NCI-H1436 treated with DMSO at 0.1 percent for 48 hours (cell line): ENCODE data around the gene SPTLC1.
"Not testable (repeated sequence)": the region's sequence is repeated elsewhere in the genome, so short reads cannot be mapped to it uniquely, and the experiment has no call there.

Experiments used
- DNase-seq: peaks from one replicate; lab custom pipeline; 2025; lab: John Stamatoyannopoulos, UW

Gene SPTLC1

GRCh38 chr9:92140074-92140753, 25.0 kb upstream of the SPTLC1 start:
- no peak for DNase-seq

- DNase-seq: not testable (repeated sequence)
These were observed 23.8 kb upstream of the SPTLC1 start for GRCh38 chr9:92138960-92139540.

DNA sequence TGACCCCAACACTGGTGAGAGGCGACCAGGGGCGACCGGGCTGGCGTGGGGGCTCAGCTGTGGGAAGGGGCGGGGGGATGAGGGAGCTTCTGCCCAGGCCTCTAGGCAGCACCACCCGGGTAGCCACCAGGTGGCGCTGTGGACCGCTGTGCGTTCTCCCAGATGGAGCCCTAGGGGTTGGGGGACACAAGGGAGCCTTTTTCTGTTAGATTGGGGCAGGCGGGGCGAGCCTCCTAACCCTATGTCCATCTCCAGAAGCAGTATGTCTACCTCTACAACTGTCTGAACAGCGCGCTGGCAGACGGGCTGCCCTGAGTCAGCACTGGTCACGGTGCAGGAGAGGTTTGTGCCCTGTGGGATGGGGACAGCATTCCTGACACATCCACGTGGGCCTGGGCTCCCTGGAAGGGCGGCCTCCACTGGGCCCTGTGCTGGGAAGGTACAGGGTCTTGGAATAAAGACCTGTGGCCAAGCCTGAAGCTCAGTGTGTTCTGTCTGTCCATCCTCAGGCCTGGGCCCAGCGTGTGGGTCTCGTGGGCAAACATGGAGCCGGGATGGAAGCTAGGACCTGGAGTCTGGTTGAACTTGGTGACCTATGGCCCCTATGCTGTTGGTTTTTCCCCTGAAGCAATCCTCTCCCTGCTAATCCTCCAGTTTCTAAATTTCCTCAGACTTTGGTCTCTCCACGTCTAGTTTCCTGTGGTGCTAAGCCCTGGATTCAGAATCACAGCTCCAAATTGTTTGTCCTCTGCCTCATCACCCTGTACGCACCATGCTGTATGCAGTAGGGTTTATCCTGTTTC, 23.1 kb upstream of the SPTLC1 start:
- DNase-seq: no peak

- no peak for DNase-seq
These were observed 21.1 kb upstream of the SPTLC1 start for GRCh38 chr9:92136184-92136858.

- DNase-seq: no peak
These were observed 20.4 kb upstream of the SPTLC1 start for GRCh38 chr9:92135576-92135975.

DNA sequence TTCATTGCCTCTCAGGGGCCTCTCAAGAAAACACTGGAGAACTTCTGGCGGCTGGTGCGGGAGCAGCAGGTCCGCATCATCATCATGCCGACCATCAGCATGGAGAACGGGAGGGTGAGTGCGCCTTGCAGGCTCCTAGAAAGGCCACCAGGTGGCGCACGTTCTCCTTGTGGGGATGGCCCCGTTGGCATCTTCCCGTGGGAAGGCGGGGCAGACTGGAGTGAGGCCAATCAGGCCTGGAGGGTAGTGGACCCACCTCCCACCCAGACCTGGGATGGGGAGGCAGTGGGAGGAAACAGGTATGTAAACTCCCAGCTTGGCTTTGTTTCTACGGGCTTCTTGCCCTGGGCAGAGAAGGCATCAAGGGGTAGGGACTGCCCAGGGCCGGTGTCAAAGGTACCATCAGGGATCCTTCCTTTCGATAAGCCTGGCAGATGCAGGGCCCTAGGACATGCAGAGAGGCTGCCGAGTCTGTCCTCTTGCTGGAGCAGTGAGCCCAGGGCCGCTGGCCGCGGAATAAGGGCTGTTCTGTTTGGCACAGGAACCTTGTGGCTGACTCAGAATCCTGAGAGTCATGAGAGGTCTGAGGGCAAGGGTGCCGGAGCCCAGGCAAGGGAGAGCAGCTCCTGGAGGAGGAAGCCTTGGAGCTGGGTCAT, 18.9 kb upstream of the SPTLC1 start:
- DNase-seq: peak; percentile 29

- not testable (repeated sequence) for DNase-seq
These were observed 17.7 kb upstream of the SPTLC1 start for GRCh38 chr9:92132913-92133312.

DNA sequence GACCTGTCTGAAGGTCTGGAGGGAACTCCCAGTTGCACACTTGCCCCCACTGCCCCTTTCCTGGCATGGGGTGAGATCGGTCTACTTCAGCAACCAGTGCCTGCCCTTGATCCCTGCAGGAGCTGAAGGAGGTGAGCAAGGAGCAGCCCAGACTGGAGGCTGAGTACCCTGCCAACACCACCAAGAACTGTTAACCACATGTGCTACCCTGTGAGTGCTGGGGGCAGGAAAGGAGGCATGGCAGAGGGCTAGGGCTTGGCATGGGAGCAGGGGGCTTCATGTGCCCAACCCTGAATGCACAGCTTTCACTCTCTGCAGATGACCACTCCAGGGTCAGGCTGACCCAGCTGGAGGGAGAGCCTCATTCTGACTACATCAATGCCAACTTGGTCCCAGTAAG, 17.3 kb upstream of the SPTLC1 start:
- no peak for DNase-seq

- no peak for DNase-seq
These were observed 7.6 kb upstream of the SPTLC1 start for GRCh38 chr9:92122800-92123199.

DNA sequence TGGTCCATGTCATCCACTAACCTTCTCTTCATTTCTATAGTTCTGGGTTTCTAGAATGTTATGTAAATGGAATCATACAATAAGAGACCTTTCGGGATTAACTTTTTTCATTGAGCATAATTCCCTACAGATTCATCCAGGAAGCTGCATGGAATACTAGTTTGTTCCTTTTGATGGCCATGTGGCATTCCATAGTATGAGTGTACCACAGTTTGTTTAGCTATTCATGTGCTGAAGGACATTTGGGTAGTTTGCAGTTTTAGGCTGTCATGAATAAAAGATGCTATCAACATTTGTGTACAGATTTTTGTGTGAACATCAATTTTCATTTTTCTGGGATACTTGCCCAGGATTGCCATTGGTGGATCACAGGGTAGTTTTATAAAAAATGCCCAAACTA, 6.8 kb upstream of the SPTLC1 start:
- no peak for DNase-seq

DNA sequence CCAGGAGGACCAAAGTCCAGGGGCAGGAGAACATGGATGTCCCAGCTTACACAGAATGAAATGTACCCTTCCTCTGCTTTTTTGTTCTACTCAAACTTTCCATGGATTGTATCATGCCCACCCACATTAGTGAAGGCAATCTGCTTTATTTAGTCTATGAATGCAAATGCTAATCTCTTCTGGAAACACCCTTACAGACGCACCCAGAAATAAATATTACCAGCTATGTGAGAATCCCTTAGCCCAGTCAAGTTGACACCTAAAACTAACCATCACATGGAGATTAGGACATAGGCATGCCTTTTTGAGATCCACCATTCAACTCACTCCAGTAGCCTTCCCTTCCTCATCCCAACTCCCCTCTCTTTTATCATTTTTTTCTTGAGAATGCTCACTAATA, 6.1 kb upstream of the SPTLC1 start:
- no peak for DNase-seq

GRCh38 chr9:92120138-92120537, 4.9 kb upstream of the SPTLC1 start:
- DNase-seq: no peak

- DNase-seq: no peak
These were observed 4.4 kb upstream of the SPTLC1 start for GRCh38 chr9:92119586-92119985.

- DNase-seq: no peak
These were observed 7.1 kb downstream of the SPTLC1 start for GRCh38 chr9:92108122-92108521.

GRCh38 chr9:92105446-92106225, 9.6 kb downstream of the SPTLC1 start:
- not testable (repeated sequence) for DNase-seq

- DNase-seq: not testable (repeated sequence)
These were observed 11.6 kb downstream of the SPTLC1 start for GRCh38 chr9:92103601-92104000.

DNA sequence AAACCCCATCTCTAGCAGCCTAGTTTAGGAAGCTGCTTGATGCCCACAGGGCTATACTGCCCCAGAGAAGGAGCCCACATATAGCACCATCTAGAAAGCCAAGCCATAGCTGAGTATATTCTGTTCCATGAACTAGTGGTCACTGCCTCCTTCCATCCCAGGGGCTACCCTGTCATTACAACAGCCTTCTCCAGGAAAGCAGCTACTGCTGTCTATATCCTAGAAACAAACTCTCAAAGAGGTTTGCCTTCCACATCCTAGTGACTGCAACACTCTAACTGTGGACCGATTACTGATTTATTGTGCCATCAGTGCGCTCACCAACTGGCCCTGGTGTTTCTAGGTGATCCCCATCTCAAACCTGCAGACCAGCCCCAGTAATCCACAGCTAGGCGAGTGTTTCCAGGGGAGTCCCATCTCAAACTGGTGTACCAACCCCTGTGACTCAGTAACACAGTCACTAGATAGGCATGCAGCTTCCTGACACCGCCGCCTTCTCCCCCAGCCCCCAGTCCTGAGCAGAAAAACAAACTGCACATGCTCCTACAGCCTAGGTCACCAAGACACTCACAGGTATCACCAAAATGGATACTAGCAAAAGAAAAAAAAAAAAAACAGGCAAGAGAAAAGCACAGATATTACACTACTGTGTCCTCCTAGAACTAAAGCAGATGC, 14.8 kb downstream of the SPTLC1 start:
- DNase-seq: no peak

DNA sequence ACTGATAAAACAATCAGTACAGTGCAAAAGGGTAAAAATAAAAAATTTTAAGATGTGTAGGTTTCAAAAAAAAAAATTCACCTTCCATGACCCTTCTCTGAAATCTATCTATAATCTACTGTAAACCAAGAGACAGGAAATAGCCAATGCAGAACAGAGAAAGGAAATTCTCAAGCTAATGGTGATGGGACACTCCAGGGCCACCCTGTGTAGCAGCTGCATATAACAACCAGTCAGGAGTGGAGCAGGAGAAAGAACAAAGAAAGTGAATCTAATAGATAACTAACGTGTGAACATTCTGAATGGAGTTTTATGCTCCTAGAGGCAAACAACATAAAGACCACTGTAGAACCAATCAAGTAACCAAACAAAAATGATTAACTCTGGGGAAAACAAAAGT, 16.6 kb downstream of the SPTLC1 start:
- no peak for DNase-seq

DNA sequence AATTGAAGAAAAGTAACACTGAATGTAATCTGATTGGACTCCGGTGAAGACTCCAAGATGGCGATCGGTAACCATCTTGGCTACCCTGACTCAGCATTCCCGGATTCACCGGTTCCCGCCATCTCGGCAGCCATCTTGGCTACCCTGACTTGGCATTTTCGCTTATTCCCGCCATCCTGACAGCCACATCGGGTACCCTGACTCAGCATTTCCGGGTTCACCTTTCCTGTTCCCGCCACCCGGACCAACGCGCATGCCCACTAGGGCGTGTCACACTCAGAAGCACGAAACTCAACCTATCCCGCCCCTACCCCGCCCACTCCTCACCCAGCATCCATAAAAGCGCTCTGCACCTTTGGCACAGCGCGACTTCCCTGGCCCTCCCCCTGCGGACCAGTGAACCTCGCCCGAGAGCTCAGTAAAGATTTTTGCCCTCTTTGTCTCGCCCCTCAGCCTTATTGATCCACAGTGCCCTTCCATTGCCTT, 17.2 kb downstream of the SPTLC1 start:
- no peak for DNase-seq

DNA sequence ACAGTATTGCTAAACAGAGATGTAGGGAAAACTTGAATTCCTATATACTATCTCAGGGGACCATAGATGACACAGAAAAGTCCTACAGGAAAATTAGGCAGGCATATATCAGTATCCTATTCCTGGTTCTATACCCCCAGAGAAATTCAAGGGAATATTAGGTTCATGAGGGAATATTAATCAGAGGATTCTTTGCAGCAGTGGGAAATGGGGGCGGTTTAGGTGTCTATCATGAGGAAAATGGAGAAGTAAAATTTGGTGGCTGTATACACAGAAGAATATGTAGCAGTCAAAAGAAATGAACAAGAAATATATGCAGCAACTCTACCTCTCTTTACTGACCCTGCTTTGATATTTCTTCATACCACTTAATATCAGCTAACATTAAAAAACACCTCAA, 20.0 kb downstream of the SPTLC1 start:
- DNase-seq: no peak

- no peak for DNase-seq
These were observed 20.6 kb downstream of the SPTLC1 start for GRCh38 chr9:92094655-92095054.
